Stomach (tissue), 4 donors: ENCODE results near the gene FHL2.

Experiments
- EP300 ChIP-seq: sonication (generic); formaldehyde crosslinking; IDR thresholded peaks from one replicate; pipeline ENCODE4 v1.6.1; 2017; ENCODE audit warnings: antibody characterized with exemption
- POLR2A ChIP-seq, 4 donors: fragments of 450-650 bp; IDR thresholded peaks; one replicate each; pipeline ENCODE4 v1.6.1; 2016; ENCODE audit warnings: antibody characterized with exemption in 4 of 4, control low read depth in 2 of 4, mild to moderate bottlenecking in 1 of 4, moderate library complexity in 1 of 4
- POLR2AphosphoS5 ChIP-seq, 3 donors: sonication (generic); formaldehyde crosslinking; IDR thresholded peaks; one replicate each; pipeline ENCODE4 v1.6.1; 2016; ENCODE audit warnings: antibody characterized with exemption in 3 of 3
- TF ChIP-seq, protein P1 (sequence below), 7 experiments: fragments of 450-650 bp in 4 of 7; fragments of 200-600 bp in 3 of 7; sonication (generic) in 3 of 7; IDR thresholded peaks; one replicate each; pipeline ENCODE4 v1.5.1; 2016 to 2019; ENCODE audit warnings: antibody characterized with exemption in 7 of 7, control low read depth in 2 of 7, mild to moderate bottlenecking in 1 of 7

DNA sequence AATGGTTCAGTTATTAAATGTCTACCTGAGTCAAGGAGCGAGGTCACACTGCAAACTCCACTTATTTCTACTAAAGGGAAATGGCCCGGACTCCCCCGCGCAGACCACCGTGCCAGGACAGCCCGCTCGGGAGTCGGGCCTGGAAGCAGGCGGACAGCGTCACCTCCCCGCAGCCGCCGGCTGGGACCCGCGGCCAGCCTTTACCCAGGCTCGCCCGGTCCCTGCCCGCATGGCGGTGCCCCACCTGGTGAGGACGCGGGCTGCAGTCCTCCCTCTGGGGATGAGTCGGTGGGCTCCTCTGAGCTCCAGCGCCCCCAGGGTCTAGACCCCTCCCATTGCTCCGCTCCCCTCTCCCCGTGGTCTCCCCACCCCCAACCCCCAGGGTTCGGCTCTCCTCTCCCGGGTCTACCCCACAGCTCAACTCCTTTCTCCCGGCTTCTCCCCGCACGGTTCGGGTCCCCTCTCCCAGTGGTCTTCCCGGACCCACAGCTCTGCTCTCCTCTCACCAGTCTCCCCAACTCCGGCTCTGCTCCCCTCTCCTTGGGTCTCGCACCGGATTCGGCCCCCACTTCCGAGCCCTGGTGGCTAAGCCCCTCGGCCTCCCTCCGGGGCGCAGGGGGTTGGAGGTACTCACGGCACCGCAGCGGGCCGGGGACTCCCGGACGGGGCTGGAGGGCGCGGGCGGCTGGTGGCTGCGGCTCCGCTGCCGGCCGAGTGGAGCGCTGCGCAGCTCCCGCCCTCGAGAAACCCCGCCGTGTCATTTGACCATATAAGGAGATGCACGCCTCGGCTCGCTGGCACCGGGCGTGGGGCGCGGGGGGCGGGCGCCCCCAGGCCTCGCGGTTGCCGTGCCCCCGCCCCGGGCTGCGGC is at the start of gene FHL2:
- TF ChIP-seq, protein P1, sequence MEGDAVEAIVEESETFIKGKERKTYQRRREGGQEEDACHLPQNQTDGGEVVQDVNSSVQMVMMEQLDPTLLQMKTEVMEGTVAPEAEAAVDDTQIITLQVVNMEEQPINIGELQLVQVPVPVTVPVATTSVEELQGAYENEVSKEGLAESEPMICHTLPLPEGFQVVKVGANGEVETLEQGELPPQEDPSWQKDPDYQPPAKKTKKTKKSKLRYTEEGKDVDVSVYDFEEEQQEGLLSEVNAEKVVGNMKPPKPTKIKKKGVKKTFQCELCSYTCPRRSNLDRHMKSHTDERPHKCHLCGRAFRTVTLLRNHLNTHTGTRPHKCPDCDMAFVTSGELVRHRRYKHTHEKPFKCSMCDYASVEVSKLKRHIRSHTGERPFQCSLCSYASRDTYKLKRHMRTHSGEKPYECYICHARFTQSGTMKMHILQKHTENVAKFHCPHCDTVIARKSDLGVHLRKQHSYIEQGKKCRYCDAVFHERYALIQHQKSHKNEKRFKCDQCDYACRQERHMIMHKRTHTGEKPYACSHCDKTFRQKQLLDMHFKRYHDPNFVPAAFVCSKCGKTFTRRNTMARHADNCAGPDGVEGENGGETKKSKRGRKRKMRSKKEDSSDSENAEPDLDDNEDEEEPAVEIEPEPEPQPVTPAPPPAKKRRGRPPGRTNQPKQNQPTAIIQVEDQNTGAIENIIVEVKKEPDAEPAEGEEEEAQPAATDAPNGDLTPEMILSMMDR (IDR thresholded peaks at IDR 0.05) = peak in 4 of 7 experiments; percentile 20 to 68 (median 54)
- peak in 1 of 4 donors; percentile 65 for TF ChIP-seq POLR2A (IDR thresholded peaks at IDR 0.05)
- TF ChIP-seq EP300 = no peak
- peak; percentile 48 to 95 (median 88) for TF ChIP-seq POLR2AphosphoS5 (IDR thresholded peaks at IDR 0.05)
